Measurements from ENCODE around the gene MCTP1. TPM values are rescaled to one million over a fixed set of nuclear protein-coding genes. Genes with fewer than 3 reads are reported as not detected.

Gene MCTP1
- total and polyA plus RNA-seq, 10 of the 15 experiments (the other 5 are each of a cell fraction or from before 2014, with no cell fraction given): 12.6 to 45.9 (median 18.8) TPM

DNA sequence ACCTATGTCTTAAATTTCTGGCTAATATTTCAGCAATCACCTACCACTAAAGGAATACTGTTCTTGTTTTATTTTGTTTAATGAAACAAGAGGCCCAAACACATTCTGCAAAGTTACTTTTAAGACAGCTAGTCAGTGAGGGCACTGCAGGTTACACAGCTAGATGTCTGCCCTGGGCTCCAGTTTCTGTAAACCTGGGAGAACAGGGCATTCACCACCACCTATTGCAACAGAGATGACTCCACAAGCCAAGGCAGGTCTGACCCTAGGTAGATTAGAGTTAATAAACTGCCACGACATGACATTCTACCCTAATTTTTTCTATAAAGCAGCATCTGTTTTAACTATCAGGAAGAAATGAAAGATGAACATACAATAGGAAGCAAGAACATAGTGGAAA is 575.6 kb downstream of the MCTP1 start:
- H3K27me3 ChIP-seq (replicated peaks in 1 of 2; ENCODE audit: control insufficient read depth in 2 of 2, insufficient read depth in 2 of 2, low read length in 1 of 2): no peaks in the 10 kb centered on the region
- no peaks in the 10 kb centered on the region for H3K79me2 ChIP-seq (ENCODE audit: control insufficient read depth, insufficient read depth, low read length)
- H3K27ac ChIP-seq (ENCODE audit: control insufficient read depth, insufficient read depth): no peak overlapping the region
- intact Hi-C loops (cut with micrococcal nuclease; ENCODE audit: unreplicated experiment) (no loop called here), in situ Hi-C loops (cut with MboI) (no loop called here)
- FAIRE-seq (no peak), DNase-seq (ENCODE audit: low read depth, low spot score) (no peak), ATAC-seq (no peak)
- no peak overlapping the region for H3K4me2 ChIP-seq (ENCODE audit: control insufficient read depth, insufficient read depth)
- TF ChIP-seq EGR1 (IDR thresholded peaks at IDR 0.05; ENCODE audit: borderline replicate concordance in 1 of 2, low read depth in 2 of 2, low read length in 2 of 2): no peak
- no TSS peak for BruUV-seq (replicated peaks)
- CTCF ChIA-PET: interaction anchor here (0.9 to 2.8 kb wide), 5 partner anchors 9 to 184 kb away, joined by 3 to 12 read pairs (median 3); no protein-coding TSS in a partner anchor
- no peak overlapping the region for H3K9ac ChIP-seq (ENCODE audit: control insufficient read depth, insufficient read depth, low read length)
- no peaks in the 10 kb centered on the region for H4K20me1 ChIP-seq (ENCODE audit: control insufficient read depth, insufficient read depth)
- H3K36me3 ChIP-seq (ENCODE audit: control insufficient read depth in 2 of 2, insufficient read depth in 2 of 2, low read length in 1 of 2): no peaks in the 10 kb centered on the region; a peak in 3 of 4 replicates
- POLR2A ChIA-PET: no interaction called here
- no peak overlapping the region for H2AFZ ChIP-seq (ENCODE audit: control insufficient read depth, low read depth, low read length)
- 92% methylated on average over 1 of the region's 1 CpG for WGBS (ENCODE audit: insufficient coverage, insufficient replicate concordance, low lambda C conversion rate, missing lambda C conversion rate)
- RAD21 ChIA-PET (ENCODE audit: unreplicated experiment): no interaction called here
- H3K9me3 ChIP-seq (replicated peaks; ENCODE audit: control insufficient read depth, insufficient read depth, low read length): no peaks in the 10 kb centered on the region
- H3K4me1 ChIP-seq (ENCODE audit: control insufficient read depth, insufficient read depth, low read length): 0 out of 2 replicates have a peak, but pooled peaks cover 2% of the 10 kb centered on the region
- SMC1A ChIA-PET (ENCODE audit: uncharacterized antibody, unreplicated experiment): interaction anchor here (1.0 to 2.6 kb wide), 3 partner anchors 8 to 29 kb away, joined by 3 to 14 read pairs (median 10); no protein-coding TSS in a partner anchor
- H3K4me3 ChIP-seq: no peak overlapping the region

DNA sequence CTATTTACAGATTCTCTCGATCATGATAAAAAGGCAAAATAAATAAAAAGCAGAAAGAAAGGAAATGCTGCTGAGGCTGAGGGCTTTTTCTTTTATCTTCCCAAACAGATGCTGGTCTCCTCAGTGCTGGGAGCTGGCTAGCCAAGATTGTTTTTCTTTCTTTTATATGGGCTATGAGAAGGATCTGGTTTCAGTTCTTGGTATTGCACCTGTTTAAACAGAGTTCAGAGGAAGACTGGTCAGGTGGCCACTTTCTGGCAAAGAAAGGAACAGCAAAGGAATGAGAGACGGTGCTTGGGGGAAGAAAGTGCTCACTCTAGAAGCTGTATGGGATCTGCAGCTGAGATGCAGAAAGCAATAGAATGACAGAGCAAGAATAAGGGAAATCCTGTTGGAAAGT is 577.5 kb downstream of the MCTP1 start:
- ATAC-seq (no peak; the same call in 2 of the 3 replicates), DNase-seq (ENCODE audit: low read depth, low spot score) (no peak), FAIRE-seq (no peak)
- no peak overlapping the region for H2AFZ ChIP-seq (ENCODE audit: control insufficient read depth, low read depth, low read length)
- SMC1A ChIA-PET (ENCODE audit: uncharacterized antibody, unreplicated experiment): interaction anchor here (0.9 to 2.6 kb wide), 9 partner anchors 10 to 183 kb away, joined by 3 to 14 read pairs (median 4); no protein-coding TSS in a partner anchor
- TF ChIP-seq TBL1XR1 (IDR thresholded peaks at IDR 0.05; ENCODE audit: low read depth, low read length) (no peak), ZNF622 (IDR thresholded peaks at IDR 0.05) (no peak), ZNF384 (IDR thresholded peaks at IDR 0.05; ENCODE audit: borderline replicate concordance, low read depth, low read length) (no peak), SREBF1 (IDR thresholded peaks at IDR 0.05; ENCODE audit: low read length) (no peak), NR2F1 (conservative IDR thresholded peaks at IDR 0.05) (no peak)
- TF ChIP-seq, protein P1, sequence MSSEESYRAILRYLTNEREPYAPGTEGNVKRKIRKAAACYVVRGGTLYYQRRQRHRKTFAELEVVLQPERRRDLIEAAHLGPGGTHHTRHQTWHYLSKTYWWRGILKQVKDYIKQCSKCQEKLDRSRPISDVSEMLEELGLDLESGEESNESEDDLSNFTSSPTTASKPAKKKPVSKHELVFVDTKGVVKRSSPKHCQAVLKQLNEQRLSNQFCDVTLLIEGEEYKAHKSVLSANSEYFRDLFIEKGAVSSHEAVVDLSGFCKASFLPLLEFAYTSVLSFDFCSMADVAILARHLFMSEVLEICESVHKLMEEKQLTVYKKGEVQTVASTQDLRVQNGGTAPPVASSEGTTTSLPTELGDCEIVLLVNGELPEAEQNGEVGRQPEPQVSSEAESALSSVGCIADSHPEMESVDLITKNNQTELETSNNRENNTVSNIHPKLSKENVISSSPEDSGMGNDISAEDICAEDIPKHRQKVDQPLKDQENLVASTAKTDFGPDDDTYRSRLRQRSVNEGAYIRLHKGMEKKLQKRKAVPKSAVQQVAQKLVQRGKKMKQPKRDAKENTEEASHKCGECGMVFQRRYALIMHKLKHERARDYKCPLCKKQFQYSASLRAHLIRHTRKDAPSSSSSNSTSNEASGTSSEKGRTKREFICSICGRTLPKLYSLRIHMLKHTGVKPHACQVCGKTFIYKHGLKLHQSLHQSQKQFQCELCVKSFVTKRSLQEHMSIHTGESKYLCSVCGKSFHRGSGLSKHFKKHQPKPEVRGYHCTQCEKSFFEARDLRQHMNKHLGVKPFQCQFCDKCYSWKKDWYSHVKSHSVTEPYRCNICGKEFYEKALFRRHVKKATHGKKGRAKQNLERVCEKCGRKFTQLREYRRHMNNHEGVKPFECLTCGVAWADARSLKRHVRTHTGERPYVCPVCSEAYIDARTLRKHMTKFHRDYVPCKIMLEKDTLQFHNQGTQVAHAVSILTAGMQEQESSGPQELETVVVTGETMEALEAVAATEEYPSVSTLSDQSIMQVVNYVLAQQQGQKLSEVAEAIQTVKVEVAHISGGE (CRISPR knock-in tag; IDR thresholded peaks at IDR 0.05): no peak
- no peaks in the 10 kb centered on the region for H3K27me3 ChIP-seq (replicated peaks in 1 of 2; ENCODE audit: control insufficient read depth in 2 of 2, insufficient read depth in 2 of 2, low read length in 1 of 2)
- H3K9me3 ChIP-seq (replicated peaks; ENCODE audit: control insufficient read depth, insufficient read depth, low read length): no peaks in the 10 kb centered on the region
- H3K36me3 ChIP-seq (ENCODE audit: control insufficient read depth in 2 of 2, insufficient read depth in 2 of 2, low read length in 1 of 2): no peaks in the 10 kb centered on the region; a peak in 2 of 4 replicates
- no peak overlapping the region for H3K4me2 ChIP-seq (ENCODE audit: control insufficient read depth, insufficient read depth)
- CTCF ChIA-PET: interaction anchor here (2.8 kb wide), 1 partner anchor 30 kb away, joined by 12 read pairs; no protein-coding TSS in a partner anchor
- no peaks in the 10 kb centered on the region for H3K79me2 ChIP-seq (ENCODE audit: control insufficient read depth, insufficient read depth, low read length)
- intact Hi-C loops (cut with micrococcal nuclease; ENCODE audit: unreplicated experiment): no loop called here
- no peaks in the 10 kb centered on the region for H4K20me1 ChIP-seq (ENCODE audit: control insufficient read depth, insufficient read depth)
- no peak overlapping the region for H3K4me3 ChIP-seq
- no peak overlapping the region for H3K27ac ChIP-seq (ENCODE audit: control insufficient read depth, insufficient read depth)
- RAD21 ChIA-PET (ENCODE audit: unreplicated experiment): interaction anchor here (1.5 kb wide), 1 partner anchor 183 kb away, joined by 8 read pairs; no protein-coding TSS in a partner anchor
- in situ Hi-C loops (cut with MboI): no loop called here
- peaks cover 10% of the 10 kb centered on the region; the same call in 1 of the 2 replicates for H3K4me1 ChIP-seq (ENCODE audit: control insufficient read depth, insufficient read depth, low read length)
- H3K9ac ChIP-seq (ENCODE audit: control insufficient read depth, insufficient read depth, low read length): no peak overlapping the region
- BruUV-seq (replicated peaks): no TSS peak
- POLR2A ChIA-PET: interaction anchor here (0.9 to 1.2 kb wide), 3 partner anchors 25 to 370 kb away, joined by 3 to 4 read pairs (median 4); no protein-coding TSS in a partner anchor
- 25% methylated on average over 2 of the region's 2 CpGs for WGBS (ENCODE audit: insufficient coverage, insufficient replicate concordance, low lambda C conversion rate, missing lambda C conversion rate)

Data from GM12878 (cell line).